HG02852 (cell line): ENCODE results near the gene ZDHHC11.
"Not testable (repeated sequence)": the region's sequence is repeated elsewhere in the genome, so short reads cannot be mapped to it uniquely, and the experiment has no call there.

Source experiments
- ATAC-seq: cut with Tn5 transposase; IDR thresholded peaks from one replicate; pipeline ENCODE4 v1.9.1; 2021; ENCODE audit warnings: mild to moderate bottlenecking, moderate library complexity; ENCODE audit not compliant: unreplicated experiment

Gene ZDHHC11

DNA sequence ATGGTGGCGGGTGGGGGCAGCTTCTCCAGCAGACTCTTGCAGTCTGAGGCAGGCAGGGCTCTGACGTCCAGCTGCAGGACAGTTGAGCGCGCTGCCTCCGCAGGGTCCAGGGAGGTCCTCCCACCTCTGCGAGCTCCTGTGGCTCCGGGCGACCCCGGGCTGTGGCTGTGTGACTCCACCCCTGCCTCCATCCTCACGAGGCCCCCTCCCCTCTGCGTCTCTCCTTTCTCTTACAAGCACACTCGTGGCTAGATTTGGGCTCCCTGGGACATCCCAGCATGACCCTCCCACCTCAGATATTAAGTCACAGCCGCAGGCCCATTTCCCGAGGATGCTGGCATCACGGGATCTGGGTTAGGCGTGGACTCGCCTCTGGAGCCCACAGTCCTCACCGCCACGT lies 100.6 kb downstream of the ZDHHC11 start:
- ATAC-seq, result not testable (repeated sequence)

DNA sequence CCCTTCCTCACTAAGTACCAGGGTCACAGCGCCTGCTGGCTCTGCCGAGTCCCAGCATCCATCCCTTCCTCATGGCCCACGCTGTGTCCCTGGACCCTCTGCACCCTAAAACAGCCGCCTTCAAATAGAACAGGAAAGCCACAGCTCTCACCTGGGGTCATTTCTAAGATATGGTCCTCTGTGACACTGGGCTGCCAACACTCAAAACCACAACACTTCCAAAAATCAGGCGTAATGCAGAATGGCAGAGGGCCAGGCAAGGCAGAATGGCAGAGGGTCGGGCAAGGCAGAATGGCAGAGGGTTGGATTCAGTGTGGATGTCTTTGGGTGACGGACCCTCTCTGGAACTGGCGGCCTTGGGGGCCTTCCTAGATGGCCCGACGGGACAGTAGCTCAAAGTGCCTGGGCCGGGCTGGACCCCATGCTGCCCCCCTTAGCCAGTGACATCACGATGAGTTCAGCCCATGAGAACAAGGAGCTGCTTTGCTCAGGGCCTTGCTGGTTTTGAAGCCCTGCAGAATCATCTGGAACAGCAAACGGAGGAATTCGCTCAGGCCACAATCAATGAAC lies 101.6 kb downstream of the ZDHHC11 start:
- ATAC-seq, result no peak

DNA sequence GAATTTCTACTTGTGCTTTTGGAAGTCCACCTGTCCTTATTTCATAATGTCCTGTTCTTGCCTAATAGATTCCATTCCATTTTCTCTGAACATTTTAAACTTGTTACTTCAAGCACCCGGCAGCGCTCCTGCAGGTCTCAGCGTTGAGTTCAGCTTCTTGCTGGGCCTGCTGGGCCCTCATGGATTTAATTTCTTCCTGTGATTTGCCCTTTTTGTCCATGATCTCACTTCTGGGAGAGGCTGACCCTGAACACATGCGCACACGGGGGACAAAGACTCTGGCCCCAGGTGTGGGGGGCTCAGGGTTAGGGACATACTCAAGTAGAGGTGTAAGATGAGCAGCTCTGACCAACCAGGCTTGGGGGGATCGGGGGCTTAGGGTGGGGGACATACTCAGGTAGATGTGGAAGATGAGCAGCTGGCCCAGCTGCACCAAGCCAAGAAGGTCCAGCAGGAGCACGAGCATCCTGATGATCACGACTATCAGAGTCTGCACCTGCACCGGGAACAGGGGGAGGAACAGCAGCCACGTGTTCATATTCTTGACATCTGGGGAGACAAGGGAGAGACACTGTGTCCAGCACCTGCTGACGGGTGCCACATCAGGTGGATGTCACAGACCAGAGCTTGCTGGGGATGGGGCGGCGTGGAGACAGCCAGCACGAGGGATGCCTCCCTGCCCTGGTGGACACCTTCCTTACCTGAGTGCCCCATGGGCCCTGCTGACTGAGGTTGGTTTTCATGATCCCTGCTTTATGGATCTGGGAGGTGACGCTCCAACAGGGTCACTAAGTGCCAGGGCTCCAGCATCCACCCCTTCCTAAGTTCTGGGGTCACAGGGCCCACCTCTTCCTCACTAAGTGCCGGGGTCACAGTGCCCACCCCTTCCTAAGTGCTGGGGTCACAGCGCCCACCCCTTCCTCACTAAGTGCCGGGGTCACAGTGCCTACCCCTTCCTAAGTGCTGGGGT lies 102.5 kb downstream of the ZDHHC11 start:
- ATAC-seq, result not testable (repeated sequence)

GRCh38 chr5:747303-747844 lies 103.4 kb downstream of the ZDHHC11 start:
- not testable (repeated sequence) for ATAC-seq

DNA sequence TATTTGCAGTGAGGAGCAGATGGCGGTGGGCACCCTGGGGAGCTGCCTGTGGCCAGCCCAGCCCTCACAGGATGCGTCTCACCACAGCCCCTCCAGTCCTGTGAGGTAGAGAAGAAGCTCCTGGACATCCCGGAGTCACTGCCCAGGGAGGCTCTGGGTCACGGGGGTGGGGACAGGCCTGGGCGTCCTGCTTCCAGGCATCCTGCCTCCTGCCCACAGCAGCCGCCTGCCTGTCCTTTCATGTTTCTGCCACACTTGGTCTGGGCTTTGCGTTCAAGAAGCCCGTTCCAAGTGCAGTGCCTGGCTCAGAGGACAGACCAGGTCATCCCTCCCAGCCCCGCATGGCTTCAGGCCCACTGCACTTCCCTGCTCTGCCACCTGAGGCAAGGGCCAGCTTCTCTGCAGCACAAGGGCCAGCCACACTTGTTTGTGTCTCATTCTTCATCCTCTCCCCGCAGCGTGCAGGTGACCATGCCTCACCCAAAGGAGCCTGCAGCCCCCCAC lies 104.5 kb downstream of the ZDHHC11 start:
- ATAC-seq, result no peak
